Stimulated activated CD8-positive, alpha-beta memory T cell treated with anti-CD3 and anti-CD28 coated beads, Interleukin-7, amount 100 ng/mL, for 48 hours (primary cell): Measurements from ENCODE around the gene RASAL2.
"Not testable (repeated sequence)": the region's sequence is repeated elsewhere in the genome, so short reads cannot be mapped to it uniquely, and the experiment has no call there.

Experiments
- DNase-seq, 2 donors: peaks; one replicate each; pipeline ENCODE4 v3.0.0-alpha.2; 2020; ENCODE audit warnings: low read depth in 1 of 2; ENCODE audit errors: extremely low read depth in 1 of 2

Gene RASAL2

GRCh38 chr1:178371235-178371634 lies 277.3 kb downstream of the RASAL2 start:
- no peak for DNase-seq

GRCh38 chr1:178371933-178372388 lies 278.1 kb downstream of the RASAL2 start:
- no peak for DNase-seq

GRCh38 chr1:178374016-178374415 lies 280.1 kb downstream of the RASAL2 start:
- no peak for DNase-seq

GRCh38 chr1:178376008-178376407 lies 282.1 kb downstream of the RASAL2 start:
- DNase-seq = no peak

DNA sequence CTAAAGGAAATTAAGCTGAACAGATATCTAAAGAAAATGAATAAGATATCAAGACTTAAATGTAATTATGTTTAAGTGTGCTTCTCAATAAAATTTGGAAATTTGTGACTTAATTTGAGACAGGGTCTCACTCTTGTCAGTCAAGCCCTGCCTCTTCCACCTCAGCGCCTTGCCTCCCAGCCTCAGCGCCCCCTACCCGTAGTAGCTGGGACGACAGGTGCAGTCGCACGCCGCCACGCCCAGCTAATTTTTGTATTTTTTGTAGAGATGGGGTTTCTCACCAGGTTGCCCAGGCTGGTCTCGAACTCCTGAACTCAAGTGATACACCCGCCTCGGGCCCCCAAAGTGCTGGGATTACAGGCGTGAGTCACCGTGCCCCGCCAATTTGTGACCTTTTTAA lies 285.9 kb downstream of the RASAL2 start:
- DNase-seq = no peak

DNA sequence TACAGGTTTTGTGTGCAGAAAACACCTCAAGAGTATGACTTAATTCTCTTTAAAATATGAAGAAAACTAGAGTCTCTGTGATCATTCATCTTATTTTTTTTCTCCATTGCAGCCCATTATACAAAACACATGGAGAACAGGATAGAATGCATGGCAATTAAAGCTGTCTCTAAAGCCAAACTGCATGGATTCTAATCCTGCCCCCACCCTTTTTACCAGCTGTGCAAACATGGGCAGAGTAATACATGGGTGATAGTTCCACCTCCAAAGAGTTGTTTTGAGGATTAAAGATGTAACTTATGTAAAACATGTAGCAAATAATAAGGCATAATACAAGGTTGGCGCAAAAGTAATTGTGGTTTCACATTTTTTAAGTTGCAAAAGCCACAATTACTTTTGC lies 288.5 kb downstream of the RASAL2 start:
- no peak for DNase-seq

DNA sequence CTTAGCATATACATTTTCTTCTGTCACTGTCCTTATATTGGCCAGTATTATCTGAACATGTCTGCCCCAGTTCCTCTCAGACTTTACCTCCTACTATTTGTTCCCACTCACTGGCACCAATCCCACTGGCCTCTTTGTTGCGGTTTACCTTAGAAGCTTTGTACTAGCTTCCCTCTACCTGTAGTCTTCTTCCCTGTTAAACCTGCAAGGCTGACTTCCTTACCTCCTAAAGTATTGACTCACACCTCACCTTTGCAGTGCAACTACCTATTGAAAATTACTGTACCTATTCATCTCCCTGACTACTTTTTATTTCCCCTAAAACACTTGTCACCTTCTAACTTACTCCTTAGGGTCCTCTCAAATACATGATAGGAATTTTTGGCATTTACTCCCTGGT lies 291.8 kb downstream of the RASAL2 start:
- no peak for DNase-seq

DNA sequence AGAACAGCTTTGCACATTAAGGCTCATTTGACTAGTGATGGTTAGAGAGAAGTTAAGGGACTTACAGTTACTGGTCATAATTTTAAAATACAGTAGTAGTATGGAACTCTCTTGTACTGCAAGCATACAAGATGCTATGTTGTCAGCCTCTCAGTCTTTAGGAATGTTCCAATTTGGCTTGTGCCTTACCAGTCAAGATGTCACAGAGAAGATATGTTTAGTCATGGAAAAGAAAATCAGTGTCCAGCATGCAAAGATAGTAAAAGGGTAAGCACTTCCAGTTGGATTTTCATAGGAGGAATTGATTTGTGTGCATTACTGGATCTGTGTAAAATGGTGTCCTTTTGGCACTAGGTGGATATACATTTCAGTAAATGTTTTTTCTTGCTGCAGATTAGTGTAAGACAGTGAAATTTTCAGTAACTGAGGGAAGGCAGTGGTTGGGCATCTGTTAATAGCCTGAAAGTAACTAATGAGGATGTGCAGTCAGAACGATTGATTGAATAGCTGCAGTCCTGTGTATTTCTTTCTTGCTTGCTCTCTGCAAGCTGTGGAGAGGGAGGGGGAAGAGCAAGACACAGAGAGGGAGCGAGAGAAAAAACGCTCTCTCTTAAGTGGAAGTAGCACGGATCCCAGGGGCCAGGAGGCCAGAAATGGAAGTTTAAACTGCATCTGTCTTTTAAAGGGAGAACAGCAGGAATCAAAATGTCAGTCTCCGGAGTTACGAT lies 294.7 kb downstream of the RASAL2 start:
- no peak for DNase-seq

DNA sequence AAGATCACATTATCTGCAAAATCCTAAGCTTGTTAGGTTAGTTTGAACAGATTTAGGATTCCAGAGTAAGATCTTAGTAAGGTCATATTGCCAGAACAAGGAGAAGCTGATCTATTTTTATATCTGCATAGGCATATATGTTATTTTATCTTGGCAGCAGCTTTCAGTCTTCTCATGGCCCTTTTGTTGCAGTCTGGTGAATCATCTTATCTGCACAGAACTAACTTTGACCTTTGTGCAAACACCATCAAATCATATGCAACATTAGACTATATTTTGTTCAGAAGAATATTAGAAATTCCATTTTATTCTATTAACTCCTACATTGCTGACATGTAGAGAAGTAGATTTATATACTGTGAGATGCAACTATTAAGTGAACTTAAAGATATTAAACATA lies 295.5 kb downstream of the RASAL2 start:
- DNase-seq = no peak

DNA sequence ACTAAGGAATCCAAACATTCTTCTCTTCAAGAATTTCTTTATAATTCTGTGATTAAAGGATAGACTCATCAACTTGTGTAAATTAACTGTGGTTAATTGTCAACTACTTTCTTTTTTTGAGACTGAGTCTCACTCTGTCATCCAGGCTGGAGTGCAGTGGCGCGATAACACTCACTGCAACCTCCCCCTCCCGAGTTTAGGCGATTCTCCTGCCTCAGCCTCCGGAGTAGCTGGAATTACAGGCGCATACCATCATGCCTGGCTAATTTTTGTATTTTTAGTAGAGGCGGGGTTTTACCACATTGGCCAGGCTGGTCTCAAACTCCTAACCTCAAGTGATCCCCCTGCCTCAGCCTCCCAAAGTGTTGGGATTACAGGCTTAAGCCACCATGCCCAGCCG lies 296.4 kb downstream of the RASAL2 start:
- not testable (repeated sequence) for DNase-seq

DNA sequence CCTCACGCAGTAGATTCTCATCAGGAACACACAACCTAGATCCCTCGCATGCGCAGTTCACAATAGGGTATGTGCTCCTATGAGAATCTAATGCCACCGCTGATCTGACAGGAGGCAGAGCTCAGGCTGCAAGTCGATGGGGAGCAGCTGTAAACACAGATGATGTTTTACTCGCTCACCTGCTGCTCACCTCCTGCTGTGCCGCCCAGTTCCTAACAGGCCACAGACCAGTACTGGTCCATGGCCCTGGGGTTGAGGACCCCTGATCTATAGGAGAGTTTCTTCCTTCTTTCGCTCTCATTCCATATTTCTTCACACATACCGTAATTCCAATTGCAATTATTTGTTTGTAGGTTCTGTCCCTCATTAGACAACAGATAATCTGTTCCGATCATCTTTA lies 299.5 kb downstream of the RASAL2 start:
- DNase-seq = no peak

DNA sequence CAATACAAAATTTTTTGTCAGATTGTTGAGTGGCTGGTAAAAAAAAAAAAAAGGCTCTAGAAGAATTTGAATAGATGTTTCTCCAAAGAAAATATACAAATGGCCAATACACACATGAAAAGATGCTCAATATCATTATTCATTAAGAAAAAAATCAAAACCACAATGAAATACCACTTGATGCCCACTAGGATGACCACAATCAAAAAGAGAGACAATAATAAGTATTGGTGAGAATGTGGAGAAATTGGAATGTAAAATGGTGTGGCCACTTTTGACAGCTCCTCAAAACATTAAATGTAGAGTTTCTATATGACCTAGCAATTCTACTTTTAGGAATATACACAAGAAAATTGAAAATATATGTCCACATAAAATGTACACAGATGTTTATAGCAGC lies 302.9 kb downstream of the RASAL2 start:
- no peak for DNase-seq

DNA sequence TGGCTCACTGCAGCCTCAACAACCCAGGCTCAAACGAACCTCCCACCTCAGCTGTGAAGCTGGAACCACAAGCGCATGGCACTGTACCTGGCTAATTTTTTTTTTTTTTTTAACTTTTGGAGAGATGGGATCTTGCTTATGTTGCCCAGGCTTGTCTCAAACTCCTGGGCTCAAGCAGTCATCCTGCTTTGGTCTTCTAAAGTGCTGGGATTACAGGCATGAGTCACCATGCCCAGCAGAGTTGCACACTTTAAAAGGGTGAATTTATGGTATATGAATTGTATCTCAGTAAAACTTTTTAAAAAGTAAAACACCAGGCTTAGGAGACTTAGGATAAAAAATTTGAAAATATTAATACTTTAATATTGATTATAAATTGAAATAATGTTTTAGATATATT lies 303.8 kb downstream of the RASAL2 start:
- DNase-seq = no peak

DNA sequence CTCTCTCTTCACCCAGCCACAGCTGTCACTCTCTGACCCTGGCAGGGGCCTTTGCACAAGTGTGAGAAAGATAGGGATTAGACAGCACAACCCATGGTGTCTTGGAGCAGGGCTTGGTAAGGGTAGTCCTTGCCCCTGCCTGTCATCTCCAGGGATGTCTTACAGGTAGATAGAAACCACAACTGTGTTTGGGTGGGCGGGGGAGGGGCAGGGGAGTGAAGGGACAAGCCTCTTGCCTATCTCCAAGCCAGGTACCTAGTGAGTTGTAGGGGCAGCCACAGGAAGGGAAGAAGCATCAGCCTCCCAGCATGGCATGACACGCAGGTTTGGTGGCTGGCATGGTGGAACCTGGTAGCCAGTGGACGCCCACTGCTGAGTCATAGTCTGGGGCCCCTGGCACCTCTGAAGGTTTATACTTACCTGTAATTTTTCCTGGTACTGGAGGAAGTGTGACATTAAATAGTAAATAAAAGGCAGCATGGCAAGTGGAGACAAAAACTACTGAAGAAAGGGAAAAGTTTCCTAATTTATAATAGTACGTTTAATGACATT lies 305.3 kb downstream of the RASAL2 start:
- no peak for DNase-seq

DNA sequence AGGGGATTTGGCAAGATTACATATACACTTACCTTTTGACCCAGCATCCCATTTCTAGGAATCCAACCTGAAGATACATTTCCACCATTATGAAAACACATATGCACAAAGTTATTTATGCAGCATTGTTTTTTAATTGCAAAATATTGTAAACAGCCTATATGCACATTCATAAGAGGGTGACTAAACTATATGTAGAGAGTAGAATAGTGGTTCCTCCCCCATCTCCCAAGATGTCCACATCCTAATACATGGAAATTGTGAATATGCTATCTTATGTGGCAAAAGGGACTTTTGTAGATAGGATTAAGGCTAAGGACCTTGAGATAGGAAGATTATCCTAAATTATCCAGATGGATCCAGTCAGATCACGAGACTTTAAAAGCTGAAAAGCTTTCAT lies 311.2 kb downstream of the RASAL2 start:
- DNase-seq = no peak

DNA sequence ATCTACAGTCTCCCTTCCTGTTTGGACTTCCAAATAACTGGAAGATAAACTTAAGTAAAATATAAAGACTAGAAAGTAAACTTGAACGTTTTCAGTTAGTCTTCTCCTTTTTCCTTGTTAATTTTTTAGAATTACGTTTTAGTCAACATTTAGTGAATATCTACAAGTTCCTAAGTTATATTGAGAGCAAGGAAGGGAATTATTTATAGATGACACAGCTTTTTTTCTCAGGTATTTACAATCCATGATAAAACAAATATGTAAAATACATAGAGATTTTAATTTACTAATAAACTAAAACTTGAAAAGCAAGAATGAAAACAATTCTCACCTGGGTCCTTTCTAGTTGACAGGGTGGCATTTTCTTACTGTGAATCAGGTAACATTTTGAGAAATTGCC lies 313.3 kb downstream of the RASAL2 start:
- no peak for DNase-seq

- DNase-seq = no peak
These were observed 313.8 kb downstream of the RASAL2 start for GRCh38 chr1:178407655-178408054.

- DNase-seq = no peak
These were observed 315.0 kb downstream of the RASAL2 start for GRCh38 chr1:178408871-178409270.

DNA sequence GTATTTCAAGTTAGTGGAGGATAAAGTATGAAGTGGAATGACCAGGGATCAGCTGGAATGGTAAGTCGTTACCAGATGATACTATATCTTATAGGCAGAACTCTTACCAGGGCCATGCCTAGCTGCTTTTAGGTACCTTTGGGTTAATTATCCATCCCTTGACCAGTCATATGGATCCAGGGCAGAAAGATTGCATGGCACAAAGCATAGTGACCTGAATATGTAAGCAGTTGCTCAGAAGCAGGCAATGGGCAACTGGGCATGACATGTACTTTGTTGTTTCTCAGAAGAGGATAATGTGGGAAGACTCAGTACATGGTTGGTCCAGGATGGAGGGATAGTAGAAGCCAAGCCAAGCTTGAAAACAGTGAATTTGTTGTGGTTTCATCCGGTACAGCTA lies 315.6 kb downstream of the RASAL2 start:
- DNase-seq = no peak

- DNase-seq = no peak
These were observed 318.0 kb downstream of the RASAL2 start for GRCh38 chr1:178411756-178412399.

DNA sequence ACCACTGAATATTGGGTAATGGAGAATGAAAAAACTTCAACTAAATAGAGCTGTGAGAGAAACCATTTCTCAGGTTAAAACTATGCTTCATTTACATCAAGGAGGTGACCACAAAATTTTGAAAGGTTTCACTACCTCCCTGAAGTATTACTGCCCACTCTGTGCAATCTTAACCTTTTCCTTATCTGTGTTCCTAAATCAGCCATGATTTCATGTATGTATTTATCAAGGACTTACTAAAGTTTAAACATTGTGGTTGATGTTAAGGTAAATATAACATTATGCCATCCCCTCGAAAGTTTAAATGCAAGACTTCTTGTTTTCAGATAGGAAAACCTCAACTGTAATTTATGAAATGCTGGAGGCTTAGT lies 318.5 kb downstream of the RASAL2 start:
- DNase-seq = no peak

GRCh38 chr1:178417858-178418257 lies 324.0 kb downstream of the RASAL2 start:
- DNase-seq = no peak
